ENCODE measurements around the gene NDUFB7. TPM values are rescaled to one million over a fixed set of nuclear protein-coding genes. Genes with fewer than 3 reads are reported as not detected.

NDUFB7 gene
- polyA plus RNA-seq, 1 of the 3 experiments (the other 2 are of a cell fraction): 465 TPM

DNA sequence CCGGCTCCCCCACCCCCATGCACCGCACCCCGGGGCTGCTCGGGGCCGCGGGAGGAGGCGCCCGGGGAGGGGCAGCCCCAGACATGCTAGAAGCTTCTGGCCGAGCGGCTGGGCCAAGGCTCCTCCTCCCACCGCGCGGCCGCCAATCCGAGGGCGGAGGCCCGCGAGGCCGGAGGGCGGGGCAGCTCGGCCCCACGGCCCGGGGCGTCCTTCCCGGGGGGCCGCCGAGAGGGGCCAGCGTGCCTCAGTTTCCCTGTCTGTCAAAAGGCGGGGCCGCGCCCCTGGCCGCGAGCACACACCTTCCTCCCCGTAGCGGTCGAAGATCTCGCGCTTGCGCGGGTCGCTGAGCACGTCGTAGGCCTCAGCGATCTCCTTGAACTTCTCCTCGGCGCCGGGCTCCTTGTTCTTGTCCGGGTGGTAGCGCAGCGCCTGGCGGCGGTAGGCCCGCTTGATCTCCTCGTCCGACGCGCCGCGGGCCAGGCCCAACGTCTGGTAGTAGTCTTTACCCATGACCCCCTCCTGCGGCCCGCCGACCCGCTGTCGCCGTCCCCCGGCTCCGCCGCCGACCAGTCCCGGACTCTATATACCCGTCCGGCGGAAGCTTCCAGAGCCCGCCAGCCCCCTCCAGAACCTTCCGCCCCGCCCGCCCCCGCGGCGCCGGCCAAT lies 53.9 kb downstream of the NDUFB7 start, which contains the start of gene DNAJB1:
Gene DNAJB1, minus strand, starts transcription at position 558 of the 666 bp plus-strand sequence. Its CDS starts 48 bp downstream, at position 510.
- peak within 1 kb of the TSS; percentile 87 to 90 for H3K4me3 ChIP-seq (ENCODE audit: low read depth in 2 of 2, low read length in 1 of 2)
- H3K27ac ChIP-seq (ENCODE audit: low read depth in 2 of 2, low read length in 1 of 2): peak within 1 kb of the TSS; percentile 93 to 96
- peak; percentile 94 for DNase-seq
- no peaks in the 10 kb centered on the region for H3K9me2 ChIP-seq
- no peaks in the 10 kb centered on the region for H3K9me3 ChIP-seq
- ChIA-PET CTCF (interaction anchor here (0.7 to 3.8 kb wide), 7 partner anchors 12 to 170 kb away, joined by 3 to 30 read pairs (median 3); partner anchors contain the start of gene NDUFB7), POLR2A (interaction anchor here (0.6 to 1.5 kb wide), 14 partner anchors 8 to 679 kb away, joined by 3 to 15 read pairs (median 3); partner anchors contain the start of genes ASF1B and GIPC1)
- H3K79me2 ChIP-seq (ENCODE audit: insufficient read depth): peaks cover 44% of the 10 kb centered on the region
- peaks cover 42% of the 10 kb centered on the region for H3F3A ChIP-seq (replicated peaks; ENCODE audit: insufficient read depth)
- H3K4me2 ChIP-seq: peak within 1 kb of the TSS; percentile 95
- 0% methylated on average over 41 of the region's 82 CpGs for WGBS (ENCODE audit: low lambda C conversion rate)
- no peaks in the 10 kb centered on the region for H3K27me3 ChIP-seq (ENCODE audit: insufficient read depth)
- peaks cover 24 to 44% of the 10 kb centered on the region in 2 experiments; a peak in 3 of 4 replicates for H3K4me1 ChIP-seq (ENCODE audit: control insufficient read depth in 1 of 2, insufficient read depth in 2 of 2, low read depth in 1 of 2, low read length in 1 of 2)
- H3K9ac ChIP-seq: peak within 1 kb of the TSS; percentile 99
- peak within 1 kb of the TSS; percentile 69 for H2AFZ ChIP-seq (ENCODE audit: low read depth)
- peaks cover 22 to 29% of the 10 kb centered on the region in 2 experiments for H3K36me3 ChIP-seq (replicated peaks in 1 of 2; ENCODE audit: control insufficient read depth in 1 of 2, insufficient read depth in 2 of 2, low read length in 1 of 2)
- H4K20me1 ChIP-seq (ENCODE audit: insufficient read depth): peaks cover 36% of the 10 kb centered on the region
- TF ChIP-seq EZH2phosphoT487 (IDR thresholded peaks at IDR 0.05; ENCODE audit: borderline replicate concordance, low read depth): no peak
- 0 out of 2 replicates have a peak, but pooled peaks have one; percentile 19 for TF ChIP-seq MXI1 (IDR thresholded peaks at IDR 0.05; ENCODE audit: low read depth, low read length)
- TF ChIP-seq, protein P1, sequence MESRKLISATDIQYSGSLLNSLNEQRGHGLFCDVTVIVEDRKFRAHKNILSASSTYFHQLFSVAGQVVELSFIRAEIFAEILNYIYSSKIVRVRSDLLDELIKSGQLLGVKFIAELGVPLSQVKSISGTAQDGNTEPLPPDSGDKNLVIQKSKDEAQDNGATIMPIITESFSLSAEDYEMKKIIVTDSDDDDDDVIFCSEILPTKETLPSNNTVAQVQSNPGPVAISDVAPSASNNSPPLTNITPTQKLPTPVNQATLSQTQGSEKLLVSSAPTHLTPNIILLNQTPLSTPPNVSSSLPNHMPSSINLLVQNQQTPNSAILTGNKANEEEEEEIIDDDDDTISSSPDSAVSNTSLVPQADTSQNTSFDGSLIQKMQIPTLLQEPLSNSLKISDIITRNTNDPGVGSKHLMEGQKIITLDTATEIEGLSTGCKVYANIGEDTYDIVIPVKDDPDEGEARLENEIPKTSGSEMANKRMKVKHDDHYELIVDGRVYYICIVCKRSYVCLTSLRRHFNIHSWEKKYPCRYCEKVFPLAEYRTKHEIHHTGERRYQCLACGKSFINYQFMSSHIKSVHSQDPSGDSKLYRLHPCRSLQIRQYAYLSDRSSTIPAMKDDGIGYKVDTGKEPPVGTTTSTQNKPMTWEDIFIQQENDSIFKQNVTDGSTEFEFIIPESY (IDR thresholded peaks at IDR 0.05; ENCODE audit: borderline replicate concordance, low read depth): no peak
- no peak for TF ChIP-seq JUND (IDR thresholded peaks at IDR 0.05)
- TF ChIP-seq POLR2AphosphoS5 (IDR thresholded peaks at IDR 0.05; ENCODE audit: low read depth, low read length): peak; percentile 97
- TF ChIP-seq, protein P2, sequence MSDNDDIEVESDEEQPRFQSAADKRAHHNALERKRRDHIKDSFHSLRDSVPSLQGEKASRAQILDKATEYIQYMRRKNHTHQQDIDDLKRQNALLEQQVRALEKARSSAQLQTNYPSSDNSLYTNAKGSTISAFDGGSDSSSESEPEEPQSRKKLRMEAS (IDR thresholded peaks at IDR 0.05; ENCODE audit: low read depth): peak; percentile 29
- TF ChIP-seq GABPA (IDR thresholded peaks at IDR 0.05; ENCODE audit: low read depth): peak; percentile 55; the same call in 1 of the 2 replicates
- TF ChIP-seq USF1 (IDR thresholded peaks at IDR 0.05; ENCODE audit: borderline replicate concordance, low read depth): no peak
- peak; percentile 79 for TF ChIP-seq TAF1 (IDR thresholded peaks at IDR 0.05; ENCODE audit: borderline replicate concordance, low read depth, low read length)
- TF ChIP-seq RFX5 (IDR thresholded peaks at IDR 0.05; ENCODE audit: low read length): no peak
- TF ChIP-seq TEAD4 (IDR thresholded peaks at IDR 0.05; ENCODE audit: borderline replicate concordance, insufficient read depth): no peak
- TF ChIP-seq FOXM1 (IDR thresholded peaks at IDR 0.05; ENCODE audit: low read depth): no peak
- TF ChIP-seq FOSL2 (IDR thresholded peaks at IDR 0.05; ENCODE audit: borderline replicate concordance, low read depth): no peak
- peak in 1 of 2 experiments; percentile 67; a peak in 2 of 4 replicates for TF ChIP-seq EP300 (IDR thresholded peaks at IDR 0.05; ENCODE audit: borderline replicate concordance in 1 of 2, low read depth in 1 of 2, low read length in 1 of 2)
- TF ChIP-seq, protein P3, sequence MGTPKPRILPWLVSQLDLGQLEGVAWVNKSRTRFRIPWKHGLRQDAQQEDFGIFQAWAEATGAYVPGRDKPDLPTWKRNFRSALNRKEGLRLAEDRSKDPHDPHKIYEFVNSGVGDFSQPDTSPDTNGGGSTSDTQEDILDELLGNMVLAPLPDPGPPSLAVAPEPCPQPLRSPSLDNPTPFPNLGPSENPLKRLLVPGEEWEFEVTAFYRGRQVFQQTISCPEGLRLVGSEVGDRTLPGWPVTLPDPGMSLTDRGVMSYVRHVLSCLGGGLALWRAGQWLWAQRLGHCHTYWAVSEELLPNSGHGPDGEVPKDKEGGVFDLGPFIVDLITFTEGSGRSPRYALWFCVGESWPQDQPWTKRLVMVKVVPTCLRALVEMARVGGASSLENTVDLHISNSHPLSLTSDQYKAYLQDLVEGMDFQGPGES (IDR thresholded peaks at IDR 0.05; ENCODE audit: low read depth, low read length): no peak
- TF ChIP-seq SIN3A (IDR thresholded peaks at IDR 0.05; ENCODE audit: borderline replicate concordance, low read depth, low read length): peak; percentile 39; the same call in 1 of the 2 replicates
- TF ChIP-seq GATA2 (CRISPR knock-in tag; IDR thresholded peaks at IDR 0.05): no peak
- TF ChIP-seq NFIC (IDR thresholded peaks at IDR 0.05; ENCODE audit: borderline replicate concordance): no peak
- 0 out of 2 replicates have a peak, but pooled peaks have one; percentile 38 for TF ChIP-seq YY1 (IDR thresholded peaks at IDR 0.05; ENCODE audit: low read depth)
- 0 out of 2 replicates have a peak, but pooled peaks have one; percentile 11 for TF ChIP-seq REST (IDR thresholded peaks at IDR 0.05; ENCODE audit: low read depth, low read length)
- no peak for TF ChIP-seq CHD2 (IDR thresholded peaks at IDR 0.05; ENCODE audit: low read length, partially characterized antibody)
- no peak for TF ChIP-seq FOXJ3 (CRISPR knock-in tag; IDR thresholded peaks at IDR 0.05)
- TF ChIP-seq, protein P4, sequence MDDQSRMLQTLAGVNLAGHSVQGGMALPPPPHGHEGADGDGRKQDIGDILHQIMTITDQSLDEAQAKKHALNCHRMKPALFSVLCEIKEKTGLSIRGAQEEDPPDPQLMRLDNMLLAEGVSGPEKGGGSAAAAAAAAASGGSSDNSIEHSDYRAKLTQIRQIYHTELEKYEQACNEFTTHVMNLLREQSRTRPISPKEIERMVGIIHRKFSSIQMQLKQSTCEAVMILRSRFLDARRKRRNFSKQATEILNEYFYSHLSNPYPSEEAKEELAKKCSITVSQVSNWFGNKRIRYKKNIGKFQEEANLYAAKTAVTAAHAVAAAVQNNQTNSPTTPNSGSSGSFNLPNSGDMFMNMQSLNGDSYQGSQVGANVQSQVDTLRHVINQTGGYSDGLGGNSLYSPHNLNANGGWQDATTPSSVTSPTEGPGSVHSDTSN (IDR thresholded peaks at IDR 0.05): peak; percentile 55
- no peak for TF ChIP-seq ELF1 (IDR thresholded peaks at IDR 0.05)
